ENCODE results near the gene CPLX3.

DNA sequence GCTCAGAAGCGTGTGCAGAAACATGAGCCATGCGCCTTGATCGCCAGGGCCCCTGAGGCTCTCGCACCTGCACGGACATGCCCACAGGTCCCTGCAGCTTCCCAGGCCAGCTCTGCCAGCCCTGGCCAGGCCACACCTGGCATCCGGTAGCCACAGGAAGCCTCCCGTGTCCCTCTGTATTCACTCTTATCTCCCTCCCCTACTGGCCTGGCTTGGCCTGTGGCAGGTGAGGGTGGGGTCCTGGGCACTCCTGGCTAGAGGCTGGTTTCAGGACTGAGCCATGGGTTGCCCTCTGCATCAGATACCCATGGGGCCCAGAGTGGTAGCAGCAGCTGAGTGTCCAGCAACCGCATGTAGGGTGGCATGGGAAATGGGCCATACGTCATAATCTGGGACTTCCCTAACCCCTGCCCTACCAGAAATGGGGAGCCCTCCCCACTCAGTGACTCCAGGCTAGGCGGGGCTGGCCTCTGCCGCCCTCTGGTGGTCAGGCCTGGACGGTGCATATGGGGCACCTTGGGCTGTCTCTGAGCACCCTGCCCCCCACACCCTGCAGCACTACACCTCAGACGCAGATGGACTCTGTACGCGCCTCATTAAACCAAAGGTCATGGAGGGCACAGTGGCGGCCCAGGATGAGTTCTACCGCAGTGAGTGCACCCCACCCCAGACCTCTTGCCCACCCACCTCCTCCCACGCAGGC is 26.4 kb upstream of the CPLX3 start:
- no peak for TF ChIP-seq POLR2A (IDR thresholded peaks at IDR 0.05; ENCODE audit: low read depth, low read length)
- TF ChIP-seq, protein P1, sequence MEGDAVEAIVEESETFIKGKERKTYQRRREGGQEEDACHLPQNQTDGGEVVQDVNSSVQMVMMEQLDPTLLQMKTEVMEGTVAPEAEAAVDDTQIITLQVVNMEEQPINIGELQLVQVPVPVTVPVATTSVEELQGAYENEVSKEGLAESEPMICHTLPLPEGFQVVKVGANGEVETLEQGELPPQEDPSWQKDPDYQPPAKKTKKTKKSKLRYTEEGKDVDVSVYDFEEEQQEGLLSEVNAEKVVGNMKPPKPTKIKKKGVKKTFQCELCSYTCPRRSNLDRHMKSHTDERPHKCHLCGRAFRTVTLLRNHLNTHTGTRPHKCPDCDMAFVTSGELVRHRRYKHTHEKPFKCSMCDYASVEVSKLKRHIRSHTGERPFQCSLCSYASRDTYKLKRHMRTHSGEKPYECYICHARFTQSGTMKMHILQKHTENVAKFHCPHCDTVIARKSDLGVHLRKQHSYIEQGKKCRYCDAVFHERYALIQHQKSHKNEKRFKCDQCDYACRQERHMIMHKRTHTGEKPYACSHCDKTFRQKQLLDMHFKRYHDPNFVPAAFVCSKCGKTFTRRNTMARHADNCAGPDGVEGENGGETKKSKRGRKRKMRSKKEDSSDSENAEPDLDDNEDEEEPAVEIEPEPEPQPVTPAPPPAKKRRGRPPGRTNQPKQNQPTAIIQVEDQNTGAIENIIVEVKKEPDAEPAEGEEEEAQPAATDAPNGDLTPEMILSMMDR (IDR thresholded peaks at IDR 0.05; ENCODE audit: extremely low read depth in 1 of 2, insufficient read depth in 1 of 2, low read depth in 1 of 2, low read length in 2 of 2), result peak; percentile 93 to 98
- TF ChIP-seq EZH2 (IDR thresholded peaks at IDR 0.05; ENCODE audit: borderline replicate concordance, low read depth, low read length, severe bottlenecking), result no peak
- no peak for TF ChIP-seq POLR2AphosphoS5 (IDR thresholded peaks at IDR 0.05; ENCODE audit: insufficient read depth, low read depth, low read length)
- TF ChIP-seq MYC (IDR thresholded peaks at IDR 0.05; ENCODE audit: low read depth, low read length), result no peak
- no peak for TF ChIP-seq JUN (IDR thresholded peaks at IDR 0.05; ENCODE audit: borderline replicate concordance, insufficient read depth, insufficient read length, low read depth)

All from endothelial cell of umbilical vein (primary cell).